ENCODE results near the gene RCCD1. TPM values are rescaled to one million over a fixed set of nuclear protein-coding genes. Genes with fewer than 3 reads are reported as not detected.
A peak's percentile ranks its signal among the peaks of the same experiment; 100 is the strongest.

RCCD1 gene
- 11.5 TPM for total RNA-seq (ENCODE audit: unreplicated experiment)
- long read RNA-seq, partial matches to known transcripts, result 0 of 4 reads
- long read RNA-seq, other reads (novel, unspliced or antisense), result 1 of 4 reads

DNA sequence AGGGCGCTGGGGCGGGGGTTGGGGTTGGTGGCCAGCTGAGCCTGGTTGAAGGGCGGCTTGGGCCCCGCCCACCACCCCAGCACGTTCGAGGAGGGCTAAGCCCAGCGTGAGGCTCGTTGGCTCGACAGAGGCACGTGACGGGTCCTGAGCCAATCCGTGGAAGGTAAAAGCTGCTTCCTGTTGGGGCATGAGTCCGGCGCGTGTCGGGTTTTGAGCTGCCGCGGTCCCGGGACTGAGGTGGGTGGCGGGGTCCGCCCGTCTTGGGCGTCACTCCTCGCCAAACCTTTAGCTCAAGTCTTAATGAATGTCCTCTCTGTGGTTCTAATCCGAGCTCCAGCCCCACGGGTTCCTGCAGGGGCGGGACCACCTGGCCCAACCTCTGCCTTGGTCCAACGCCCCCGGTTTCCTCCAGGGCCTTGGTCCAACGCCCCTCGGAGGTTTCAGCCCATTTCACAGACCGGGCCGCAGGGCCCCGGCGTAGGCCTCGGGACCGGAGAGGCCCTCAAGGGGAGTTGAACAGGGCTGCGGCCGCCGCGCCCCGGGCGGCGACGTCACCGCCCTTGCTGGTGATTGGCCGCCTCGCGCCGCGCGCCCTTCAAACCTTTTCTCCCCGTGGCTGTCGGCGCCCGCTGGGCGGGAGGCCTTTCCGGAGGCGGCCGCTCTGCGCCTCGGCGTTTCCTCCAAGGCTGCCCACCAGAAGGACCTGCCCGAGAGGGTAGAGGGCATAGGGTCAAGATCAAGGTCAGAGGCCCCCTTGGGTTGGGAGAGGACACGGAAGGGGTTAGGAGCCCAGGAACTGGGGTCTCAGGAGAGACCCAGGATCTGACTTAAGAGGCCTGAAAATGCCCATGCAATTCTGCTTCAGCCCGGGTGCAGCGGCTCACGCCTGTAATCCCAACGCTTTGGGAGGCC lies at the start of gene RCCD1:
Gene RCCD1, plus strand, starts transcription at position 173 of the 912 bp plus-strand sequence. CDS start 1,851 bp downstream, outside the sequence.
- H3K27ac Mint-ChIP-seq (ENCODE audit: unreplicated experiment), result peak within 1 kb of the TSS; percentile 79

DNA sequence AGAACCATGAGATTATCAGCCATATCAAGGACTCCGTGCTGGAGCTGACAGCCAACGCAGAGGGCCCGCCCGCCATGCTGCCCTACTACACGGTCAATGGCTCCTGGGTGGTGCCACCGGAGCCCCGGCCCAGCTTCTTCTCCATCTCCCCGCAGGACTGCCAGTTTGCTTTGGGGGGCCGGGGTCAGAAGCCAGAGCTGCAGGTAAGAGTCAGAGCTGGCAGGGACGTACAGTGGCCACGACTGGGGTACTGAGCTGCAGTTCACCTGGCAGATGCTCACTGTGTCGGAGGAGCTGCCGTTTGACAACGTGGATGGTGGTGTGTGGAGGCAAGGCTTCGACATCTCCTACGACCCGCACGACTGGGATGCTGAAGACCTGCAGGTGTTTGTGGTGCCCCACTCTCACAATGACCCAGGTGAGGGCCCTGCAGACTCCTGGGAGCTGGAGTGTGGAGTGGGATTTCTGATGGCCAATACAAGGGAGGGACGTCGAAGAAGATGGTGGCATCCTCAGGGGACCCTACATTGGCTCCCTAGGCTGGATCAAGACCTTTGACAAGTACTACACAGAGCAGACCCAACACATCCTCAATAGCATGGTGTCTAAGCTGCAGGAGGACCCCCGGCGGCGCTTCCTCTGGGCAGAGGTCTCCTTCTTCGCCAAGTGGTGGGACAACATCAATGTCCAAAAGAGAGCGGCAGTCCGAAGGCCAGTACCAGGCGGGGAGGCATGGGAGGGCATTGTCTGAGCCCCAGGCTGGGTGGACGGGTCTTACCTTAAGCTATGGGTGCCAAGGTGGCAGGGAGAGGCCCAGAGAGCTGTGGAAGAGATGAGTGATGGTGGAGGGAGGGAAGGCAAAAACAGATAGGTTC lies 49.1 kb upstream of the RCCD1 start:
- Mint-ChIP-seq H3K4me1 (ENCODE audit: low read depth, unreplicated experiment) (peaks cover 9% of the 10 kb centered on the region), H3K27ac (ENCODE audit: unreplicated experiment) (no peak overlapping the region), H3K9me3 (ENCODE audit: unreplicated experiment) (peaks cover 3% of the 10 kb centered on the region), H3K27me3 (ENCODE audit: unreplicated experiment) (peaks cover 11% of the 10 kb centered on the region), H3K36me3 (ENCODE audit: unreplicated experiment) (peaks cover 6% of the 10 kb centered on the region), H3K4me3 (ENCODE audit: unreplicated experiment) (peak overlapping the region; percentile 11)
- DNase-seq, result no peak
- TF ChIP-seq, protein P1, sequence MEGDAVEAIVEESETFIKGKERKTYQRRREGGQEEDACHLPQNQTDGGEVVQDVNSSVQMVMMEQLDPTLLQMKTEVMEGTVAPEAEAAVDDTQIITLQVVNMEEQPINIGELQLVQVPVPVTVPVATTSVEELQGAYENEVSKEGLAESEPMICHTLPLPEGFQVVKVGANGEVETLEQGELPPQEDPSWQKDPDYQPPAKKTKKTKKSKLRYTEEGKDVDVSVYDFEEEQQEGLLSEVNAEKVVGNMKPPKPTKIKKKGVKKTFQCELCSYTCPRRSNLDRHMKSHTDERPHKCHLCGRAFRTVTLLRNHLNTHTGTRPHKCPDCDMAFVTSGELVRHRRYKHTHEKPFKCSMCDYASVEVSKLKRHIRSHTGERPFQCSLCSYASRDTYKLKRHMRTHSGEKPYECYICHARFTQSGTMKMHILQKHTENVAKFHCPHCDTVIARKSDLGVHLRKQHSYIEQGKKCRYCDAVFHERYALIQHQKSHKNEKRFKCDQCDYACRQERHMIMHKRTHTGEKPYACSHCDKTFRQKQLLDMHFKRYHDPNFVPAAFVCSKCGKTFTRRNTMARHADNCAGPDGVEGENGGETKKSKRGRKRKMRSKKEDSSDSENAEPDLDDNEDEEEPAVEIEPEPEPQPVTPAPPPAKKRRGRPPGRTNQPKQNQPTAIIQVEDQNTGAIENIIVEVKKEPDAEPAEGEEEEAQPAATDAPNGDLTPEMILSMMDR (IDR thresholded peaks at IDR 0.05; ENCODE audit: partially characterized antibody, unreplicated experiment), result no peak

More for the DNA sequence above, at the start of gene RCCD1:
- H3K9me3 Mint-ChIP-seq (ENCODE audit: unreplicated experiment), result peaks cover 8% of the 10 kb centered on the region
- H3K27me3 Mint-ChIP-seq (ENCODE audit: unreplicated experiment), result peaks cover 14% of the 10 kb centered on the region
- TF ChIP-seq, protein P1 (IDR thresholded peaks at IDR 0.05; ENCODE audit: partially characterized antibody, unreplicated experiment), result no peak
- DNase-seq, result peak; percentile 94
- H3K4me3 Mint-ChIP-seq (ENCODE audit: unreplicated experiment), result peak within 1 kb of the TSS; percentile 78
- H3K36me3 Mint-ChIP-seq (ENCODE audit: unreplicated experiment), result no peaks in the 10 kb centered on the region
- peaks cover 3% of the 10 kb centered on the region for H3K4me1 Mint-ChIP-seq (ENCODE audit: low read depth, unreplicated experiment)

- Mint-ChIP-seq H3K9me3 (ENCODE audit: unreplicated experiment) (peaks cover 3% of the 10 kb centered on the region), H3K4me1 (ENCODE audit: low read depth, unreplicated experiment) (peaks cover 9% of the 10 kb centered on the region), H3K36me3 (ENCODE audit: unreplicated experiment) (peaks cover 6% of the 10 kb centered on the region), H3K4me3 (ENCODE audit: unreplicated experiment) (peak overlapping the region; percentile 11), H3K27ac (ENCODE audit: unreplicated experiment) (no peak overlapping the region), H3K27me3 (ENCODE audit: unreplicated experiment) (peaks cover 8% of the 10 kb centered on the region)
- DNase-seq, result no peak
- TF ChIP-seq, protein P1 (IDR thresholded peaks at IDR 0.05; ENCODE audit: partially characterized antibody, unreplicated experiment), result no peak
These were observed 48.4 kb upstream of the RCCD1 start for GRCh38 chr15:90906181-90906849.

DNA sequence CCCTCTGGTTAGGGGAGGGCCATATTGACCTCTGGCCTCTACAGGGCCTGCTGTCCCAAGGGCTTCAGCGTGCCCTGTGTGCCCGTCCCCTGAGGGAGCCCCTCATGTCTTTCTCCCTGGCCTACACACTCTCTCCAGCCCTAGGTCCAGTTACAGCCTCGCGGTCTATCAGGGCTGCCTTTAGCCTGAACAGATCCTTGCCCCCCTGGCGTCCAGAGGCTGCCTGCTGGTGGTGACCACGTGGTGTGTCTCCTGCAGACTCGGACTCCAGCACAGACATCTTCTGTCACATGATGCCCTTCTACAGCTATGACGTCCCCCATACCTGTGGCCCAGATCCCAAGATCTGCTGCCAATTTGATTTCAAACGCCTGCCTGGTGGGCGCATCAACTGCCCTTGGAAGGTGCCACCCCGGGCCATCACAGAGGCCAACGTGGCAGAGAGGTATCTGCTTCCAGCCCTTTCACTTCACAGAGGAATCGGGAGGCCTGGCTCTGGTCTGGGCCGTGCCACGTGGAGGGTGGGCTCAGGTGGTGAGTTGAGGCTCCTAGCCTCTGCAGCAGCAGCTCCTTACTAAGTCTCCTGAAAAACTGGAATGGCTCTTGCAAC lies 47.5 kb upstream of the RCCD1 start:
- TF ChIP-seq, protein P1 (IDR thresholded peaks at IDR 0.05; ENCODE audit: partially characterized antibody, unreplicated experiment), result no peak
- peaks cover 4% of the 10 kb centered on the region for H3K4me1 Mint-ChIP-seq (ENCODE audit: low read depth, unreplicated experiment)
- no peak overlapping the region for H3K4me3 Mint-ChIP-seq (ENCODE audit: unreplicated experiment)
- DNase-seq, result no peak
- H3K27ac Mint-ChIP-seq (ENCODE audit: unreplicated experiment), result no peak overlapping the region
- H3K9me3 Mint-ChIP-seq (ENCODE audit: unreplicated experiment), result peaks cover 1% of the 10 kb centered on the region
- peaks cover 6% of the 10 kb centered on the region for H3K36me3 Mint-ChIP-seq (ENCODE audit: unreplicated experiment)
- H3K27me3 Mint-ChIP-seq (ENCODE audit: unreplicated experiment), result peaks cover 6% of the 10 kb centered on the region
